ENCODE data around the gene ALG14.

DNA sequence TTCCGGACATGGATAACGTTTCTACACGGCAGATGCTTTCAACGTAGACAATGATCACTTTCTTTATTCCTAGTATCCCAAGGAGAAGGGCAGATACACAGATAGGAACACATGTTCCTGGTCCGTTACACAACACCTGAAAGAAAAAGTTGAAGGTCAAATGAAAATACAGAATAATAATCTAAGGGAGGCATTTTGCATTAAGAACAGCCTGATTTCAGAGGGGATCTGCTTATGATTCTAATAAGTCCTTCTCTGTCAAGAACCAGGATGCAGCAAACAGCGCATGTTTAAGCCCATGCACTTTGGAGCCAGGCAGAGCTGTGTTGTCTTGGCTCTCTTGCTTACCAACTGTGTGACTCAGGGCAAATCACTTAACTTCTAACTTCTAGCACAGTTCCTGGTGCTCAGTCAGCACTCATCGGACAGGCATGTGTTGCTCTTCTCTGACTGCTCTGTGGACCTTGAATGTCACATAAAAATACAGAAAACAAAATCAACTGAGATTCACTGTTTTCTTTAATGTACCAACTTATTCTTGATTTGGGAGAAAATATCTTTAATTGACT, 89.5 kb downstream of the ALG14 start:
- TF ChIP-seq, protein P1, sequence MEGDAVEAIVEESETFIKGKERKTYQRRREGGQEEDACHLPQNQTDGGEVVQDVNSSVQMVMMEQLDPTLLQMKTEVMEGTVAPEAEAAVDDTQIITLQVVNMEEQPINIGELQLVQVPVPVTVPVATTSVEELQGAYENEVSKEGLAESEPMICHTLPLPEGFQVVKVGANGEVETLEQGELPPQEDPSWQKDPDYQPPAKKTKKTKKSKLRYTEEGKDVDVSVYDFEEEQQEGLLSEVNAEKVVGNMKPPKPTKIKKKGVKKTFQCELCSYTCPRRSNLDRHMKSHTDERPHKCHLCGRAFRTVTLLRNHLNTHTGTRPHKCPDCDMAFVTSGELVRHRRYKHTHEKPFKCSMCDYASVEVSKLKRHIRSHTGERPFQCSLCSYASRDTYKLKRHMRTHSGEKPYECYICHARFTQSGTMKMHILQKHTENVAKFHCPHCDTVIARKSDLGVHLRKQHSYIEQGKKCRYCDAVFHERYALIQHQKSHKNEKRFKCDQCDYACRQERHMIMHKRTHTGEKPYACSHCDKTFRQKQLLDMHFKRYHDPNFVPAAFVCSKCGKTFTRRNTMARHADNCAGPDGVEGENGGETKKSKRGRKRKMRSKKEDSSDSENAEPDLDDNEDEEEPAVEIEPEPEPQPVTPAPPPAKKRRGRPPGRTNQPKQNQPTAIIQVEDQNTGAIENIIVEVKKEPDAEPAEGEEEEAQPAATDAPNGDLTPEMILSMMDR (IDR thresholded peaks at IDR 0.05), result no peak
- TF ChIP-seq POLR2A (IDR thresholded peaks at IDR 0.05), result no peak

Measured in Peyer's patch (tissue), 4 donors.